ENCODE measurements around the gene CD2AP.

DNA sequence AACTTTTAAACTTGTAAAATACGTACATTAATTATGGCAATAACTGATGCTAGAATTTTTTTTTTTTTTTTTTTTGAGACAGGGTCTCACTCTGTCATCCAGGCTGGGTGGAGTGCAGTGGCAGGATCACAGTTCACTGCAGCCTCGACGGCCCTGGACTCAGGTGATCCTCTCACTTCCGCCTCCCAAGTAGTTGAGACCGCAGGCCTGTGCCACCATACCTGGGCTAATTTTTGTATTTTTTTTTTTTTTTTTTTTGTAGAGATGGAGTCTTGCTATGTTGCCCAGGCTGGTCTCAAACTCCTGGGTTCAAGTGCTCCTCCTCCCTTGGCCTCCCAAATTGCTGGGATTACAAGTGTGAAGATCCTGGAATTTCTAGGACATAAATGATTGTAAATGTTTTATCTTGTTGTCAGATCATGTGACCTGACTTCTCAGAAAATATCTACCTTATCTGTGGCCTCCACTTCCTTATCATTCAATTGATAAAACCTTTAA, 2.2 kb upstream of the CD2AP start:
- TF ChIP-seq EGR1 (IDR thresholded peaks at IDR 0.05; ENCODE audit: low read depth) (no peak), POLR2A (IDR thresholded peaks at IDR 0.05; ENCODE audit: borderline replicate concordance, extremely low read depth, insufficient read depth, insufficient read length) (no peak), JUND (IDR thresholded peaks at IDR 0.05) (no peak)
- TF ChIP-seq, protein P1, sequence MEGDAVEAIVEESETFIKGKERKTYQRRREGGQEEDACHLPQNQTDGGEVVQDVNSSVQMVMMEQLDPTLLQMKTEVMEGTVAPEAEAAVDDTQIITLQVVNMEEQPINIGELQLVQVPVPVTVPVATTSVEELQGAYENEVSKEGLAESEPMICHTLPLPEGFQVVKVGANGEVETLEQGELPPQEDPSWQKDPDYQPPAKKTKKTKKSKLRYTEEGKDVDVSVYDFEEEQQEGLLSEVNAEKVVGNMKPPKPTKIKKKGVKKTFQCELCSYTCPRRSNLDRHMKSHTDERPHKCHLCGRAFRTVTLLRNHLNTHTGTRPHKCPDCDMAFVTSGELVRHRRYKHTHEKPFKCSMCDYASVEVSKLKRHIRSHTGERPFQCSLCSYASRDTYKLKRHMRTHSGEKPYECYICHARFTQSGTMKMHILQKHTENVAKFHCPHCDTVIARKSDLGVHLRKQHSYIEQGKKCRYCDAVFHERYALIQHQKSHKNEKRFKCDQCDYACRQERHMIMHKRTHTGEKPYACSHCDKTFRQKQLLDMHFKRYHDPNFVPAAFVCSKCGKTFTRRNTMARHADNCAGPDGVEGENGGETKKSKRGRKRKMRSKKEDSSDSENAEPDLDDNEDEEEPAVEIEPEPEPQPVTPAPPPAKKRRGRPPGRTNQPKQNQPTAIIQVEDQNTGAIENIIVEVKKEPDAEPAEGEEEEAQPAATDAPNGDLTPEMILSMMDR (IDR thresholded peaks at IDR 0.05 in 2 of 3, conservative IDR thresholded peaks at IDR 0.05 in 1 of 3; ENCODE audit: borderline replicate concordance in 1 of 3, insufficient read depth in 1 of 3, low read depth in 2 of 3, low read length in 2 of 3) = no peak
